ENCODE measurements around the gene TTC21A. TPM values are rescaled to one million over a fixed set of nuclear protein-coding genes. Genes with fewer than 3 reads are reported as not detected.

TTC21A gene
- total RNA-seq, 1 experiment from 2014 or later: 5.6 TPM

- Histone ChIP-seq H3K27ac (ENCODE audit: low read depth, low read length) (no peak overlapping the region), H3K27me3 (ENCODE audit: insufficient read depth, low read length) (no peaks in the 10 kb centered on the region), H3K36me3 (ENCODE audit: control insufficient read depth in 1 of 2, insufficient read depth in 2 of 2, low read length in 2 of 2) (peaks cover 6 to 18% of the 10 kb centered on the region in 2 experiments; a peak in 3 of 4 replicates), H3K79me2 (ENCODE audit: insufficient read depth, low read length) (peaks cover 5% of the 10 kb centered on the region; the same call in 1 of the 2 replicates), H4K20me1 (ENCODE audit: insufficient read depth) (no peaks in the 10 kb centered on the region), H3K9ac (ENCODE audit: low read length) (no peak overlapping the region), H3K4me2 (ENCODE audit: low read length) (no peak overlapping the region), H2AFZ (ENCODE audit: low read depth, low read length, poor library complexity, severe bottlenecking) (no peak overlapping the region), H3K9me2 (ENCODE audit: insufficient read depth) (no peaks in the 10 kb centered on the region), H3K4me3 (replicated peaks in 1 of 2; ENCODE audit: low read depth in 1 of 2, low read length in 2 of 2) (no peak overlapping the region), H3K4me1 (ENCODE audit: control insufficient read depth in 1 of 2, insufficient read depth in 2 of 2, low read length in 2 of 2) (peaks cover 2 to 3% of the 10 kb centered on the region in 2 experiments; a peak in 2 of 4 replicates), H3K9me3 (ENCODE audit: control insufficient read depth in 1 of 2, insufficient read depth in 1 of 2, low read depth in 1 of 2, low read length in 2 of 2) (no peaks in the 10 kb centered on the region)
- POLR2A ChIA-PET: no interaction called here
- CTCF ChIA-PET: interaction anchor here (1.0 kb wide), 2 partner anchors 12 to 188 kb away, joined by 3 to 23 read pairs; no protein-coding TSS in a partner anchor
- TF ChIP-seq EZH2 (IDR thresholded peaks at IDR 0.05) (no peak), CEBPB (IDR thresholded peaks at IDR 0.05; ENCODE audit: low read depth) (no peak), ZFX (IDR thresholded peaks at IDR 0.05) (no peak), ELF1 (IDR thresholded peaks at IDR 0.05; ENCODE audit: borderline replicate concordance, low read depth) (no peak), TCF7L2 (IDR thresholded peaks at IDR 0.05; ENCODE audit: borderline replicate concordance, extremely low read depth, insufficient read depth, insufficient read length) (no peak), EZH2phosphoT487 (IDR thresholded peaks at IDR 0.05; ENCODE audit: borderline replicate concordance) (no peak), POLR2A (IDR thresholded peaks at IDR 0.05; ENCODE audit: borderline replicate concordance, extremely low read depth, insufficient read depth, insufficient read length) (no peak), EGR1 (IDR thresholded peaks at IDR 0.05; ENCODE audit: low read depth) (no peak), YY1 (IDR thresholded peaks at IDR 0.05; ENCODE audit: extremely low read depth, insufficient replicate concordance, low read depth, low read length) (no peak), JUND (IDR thresholded peaks at IDR 0.05) (no peak), POLR2AphosphoS5 (IDR thresholded peaks at IDR 0.05; ENCODE audit: low read depth, low read length) (no peak), SIN3A (IDR thresholded peaks at IDR 0.05; ENCODE audit: low read depth) (no peak), ZNF274 (IDR thresholded peaks at IDR 0.05; ENCODE audit: low read depth, low read length) (no peak), SRF (IDR thresholded peaks at IDR 0.05; ENCODE audit: low read depth) (no peak)
- ATAC-seq (no peak), DNase-seq (ENCODE audit: low read depth, low spot score) (no peak)
- BruUV-seq (replicated peaks): no TSS peak
- intact Hi-C loops (cut with micrococcal nuclease): loop anchor here (2.0 to 5.0 kb wide), 2 partner anchors 82 to 278 kb away; no protein-coding TSS in a partner anchor
- RAD21 ChIA-PET (ENCODE audit: low non-redundant PET in 1 of 2, low total read pairs in 2 of 2, uncharacterized antibody in 2 of 2, unreplicated experiment in 2 of 2): no interaction called here
Measured at GRCh38 chr3:39100500-39100886, 7.0 kb upstream of the TTC21A start.

All from HCT116 (cell line).